HG03457 (cell line): ENCODE results near the gene AP3D1.
"Not testable (repeated sequence)": the region's sequence is repeated elsewhere in the genome, so short reads cannot be mapped to it uniquely, and the experiment has no call there.

ENCODE experiments used
- ATAC-seq: cut with Tn5 transposase; IDR thresholded peaks from one replicate; pipeline ENCODE4 v1.9.1; 2021; ENCODE audit warnings: moderate number of reproducible peaks; ENCODE audit not compliant: unreplicated experiment

Gene AP3D1

DNA sequence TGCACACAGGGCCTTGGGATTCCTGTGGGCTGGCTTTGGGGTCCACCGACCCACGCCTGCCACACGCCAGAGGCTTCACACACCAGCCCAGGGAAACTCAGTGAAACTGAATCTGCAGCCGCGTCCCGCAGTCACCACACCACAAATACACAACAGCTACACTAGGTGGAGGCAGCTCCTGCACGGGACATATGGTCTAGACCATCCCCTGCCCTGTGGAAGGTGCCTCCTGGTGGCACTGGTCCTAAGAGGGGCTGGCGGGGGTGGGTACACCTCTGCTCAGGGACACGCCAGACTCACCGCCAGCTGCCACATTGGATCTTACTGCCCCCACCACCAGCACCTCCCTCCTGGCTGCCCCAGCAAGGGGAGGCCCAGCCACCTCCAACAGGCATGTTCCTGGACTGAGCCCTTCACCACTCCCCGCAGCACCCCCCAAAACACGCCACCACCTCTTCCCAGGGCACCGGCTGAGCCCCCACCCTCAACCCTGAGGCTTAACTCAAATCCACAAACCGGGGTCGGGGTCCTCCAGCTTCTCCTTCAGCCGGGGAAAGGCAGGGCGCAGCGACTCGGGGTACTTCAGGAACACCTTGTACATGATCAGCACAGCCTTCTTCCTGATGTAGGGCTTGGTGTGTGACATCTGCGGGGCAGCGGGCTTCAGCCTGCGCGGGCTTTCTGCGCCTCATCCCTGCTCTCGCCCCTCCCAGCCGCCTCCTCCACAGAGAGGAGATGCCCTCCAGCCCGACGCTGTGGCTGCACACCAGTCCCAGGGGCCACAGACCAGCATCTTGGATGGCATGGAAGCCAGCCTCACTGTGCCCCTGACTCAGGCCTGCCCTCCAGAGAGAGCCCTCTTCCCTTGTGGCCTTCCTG, 21.2 kb downstream of the AP3D1 start:
- no peak for ATAC-seq

DNA sequence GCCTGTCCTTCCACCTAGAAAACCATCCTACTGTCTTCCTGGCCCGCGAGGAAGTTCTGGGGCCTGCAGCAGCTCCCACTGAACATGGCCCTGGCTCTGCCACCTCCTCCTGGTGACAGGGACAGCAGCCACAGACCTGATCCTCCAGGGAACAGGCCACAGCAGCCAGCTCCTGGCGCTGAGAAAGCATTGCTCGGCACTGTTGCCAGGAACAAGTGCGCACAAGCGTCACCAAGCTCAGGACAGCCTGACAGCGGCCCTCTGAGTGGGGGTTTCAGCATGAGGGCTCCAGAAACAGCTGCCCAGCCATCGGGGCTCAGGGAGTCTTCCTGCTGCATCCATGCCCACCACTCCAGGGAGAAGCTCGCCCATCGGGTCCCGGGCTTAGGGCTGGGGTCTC, 21.9 kb downstream of the AP3D1 start:
- ATAC-seq, result no peak

DNA sequence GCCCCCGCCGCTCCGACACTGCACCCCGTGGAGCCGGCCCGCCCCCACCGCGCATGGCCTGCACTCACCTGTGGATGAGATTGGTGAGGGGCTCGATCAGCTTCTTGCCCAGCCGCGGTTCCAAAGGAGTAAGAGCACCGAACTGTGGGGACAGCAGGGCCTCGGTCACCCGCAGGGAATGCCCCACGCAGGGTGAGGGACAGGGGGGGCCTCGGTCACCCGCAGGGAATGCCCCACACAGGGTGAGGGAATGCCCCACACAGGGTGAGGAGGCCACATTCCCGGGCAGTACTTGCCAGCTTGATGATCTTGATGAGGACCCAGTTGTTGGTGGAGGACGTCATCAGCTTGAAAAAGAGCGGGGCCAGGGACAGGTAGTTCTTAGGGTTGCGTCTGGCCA, 22.3 kb downstream of the AP3D1 start:
- ATAC-seq, result no peak

GRCh38 chr19:2128252-2128651, 23.1 kb downstream of the AP3D1 start:
- not testable (repeated sequence) for ATAC-seq

- ATAC-seq, result no peak
These were observed 23.6 kb downstream of the AP3D1 start for GRCh38 chr19:2127758-2128157.

GRCh38 chr19:2126879-2127518, 24.4 kb downstream of the AP3D1 start:
- no peak for ATAC-seq

GRCh38 chr19:2123682-2124387, 27.5 kb downstream of the AP3D1 start:
- ATAC-seq, result no peak

DNA sequence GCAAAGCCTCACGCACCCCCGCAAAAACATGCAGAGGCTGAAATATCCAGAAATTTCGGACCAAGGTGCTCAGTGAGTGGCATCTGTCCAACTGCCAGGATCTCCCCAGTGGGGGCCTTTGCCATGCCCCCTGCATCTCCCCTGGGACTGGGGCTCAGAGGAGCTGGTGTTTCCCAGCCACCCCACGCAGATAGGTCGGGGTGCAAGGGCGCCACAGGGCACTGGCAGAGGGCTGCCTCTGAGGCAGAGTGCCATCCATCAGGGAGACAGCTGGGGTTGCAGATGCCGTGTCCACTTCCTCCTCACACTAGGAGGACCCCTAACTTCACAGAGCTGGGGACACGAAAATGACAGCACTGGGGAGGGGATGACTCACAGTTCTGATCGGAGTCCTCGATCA, 28.4 kb downstream of the AP3D1 start:
- ATAC-seq, result no peak

- no peak for ATAC-seq
These were observed 29.1 kb downstream of the AP3D1 start for GRCh38 chr19:2122251-2122650.

DNA sequence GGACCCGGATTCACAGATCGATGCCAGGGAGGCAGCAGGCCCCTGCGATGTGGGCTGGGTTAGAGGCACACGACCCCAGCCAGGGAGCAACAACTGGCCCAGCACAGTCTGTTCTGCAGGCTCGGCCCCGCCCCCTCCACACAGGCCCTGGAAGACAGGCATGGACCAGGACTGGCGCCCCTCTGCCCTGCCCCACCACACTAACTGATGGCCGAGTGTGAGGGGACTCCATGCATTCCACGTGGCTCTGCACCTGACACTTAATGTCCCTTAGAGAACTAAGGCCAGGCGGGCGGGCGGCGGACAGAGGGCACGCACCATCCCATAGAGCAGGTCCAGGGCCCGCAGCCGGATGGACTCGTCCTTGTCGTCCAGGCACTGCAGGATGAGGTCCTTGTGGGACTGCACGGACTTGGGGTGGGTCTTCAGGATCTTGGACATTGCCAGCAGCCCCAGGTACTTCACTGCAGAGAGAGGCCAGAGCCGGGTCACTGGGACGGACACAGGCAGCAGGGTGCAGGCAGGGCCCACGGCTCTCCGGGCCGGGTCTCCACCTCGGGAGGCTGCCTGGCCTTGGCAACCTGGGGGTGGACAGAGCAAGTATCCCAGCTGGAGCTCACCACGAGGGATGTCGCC, 29.8 kb downstream of the AP3D1 start:
- ATAC-seq, result no peak

- ATAC-seq, result no peak
These were observed 30.5 kb downstream of the AP3D1 start for GRCh38 chr19:2120821-2121220.

- ATAC-seq, result no peak
These were observed 31.2 kb downstream of the AP3D1 start for GRCh38 chr19:2119921-2120785.

GRCh38 chr19:2118438-2118837, 32.9 kb downstream of the AP3D1 start:
- ATAC-seq, result no peak

DNA sequence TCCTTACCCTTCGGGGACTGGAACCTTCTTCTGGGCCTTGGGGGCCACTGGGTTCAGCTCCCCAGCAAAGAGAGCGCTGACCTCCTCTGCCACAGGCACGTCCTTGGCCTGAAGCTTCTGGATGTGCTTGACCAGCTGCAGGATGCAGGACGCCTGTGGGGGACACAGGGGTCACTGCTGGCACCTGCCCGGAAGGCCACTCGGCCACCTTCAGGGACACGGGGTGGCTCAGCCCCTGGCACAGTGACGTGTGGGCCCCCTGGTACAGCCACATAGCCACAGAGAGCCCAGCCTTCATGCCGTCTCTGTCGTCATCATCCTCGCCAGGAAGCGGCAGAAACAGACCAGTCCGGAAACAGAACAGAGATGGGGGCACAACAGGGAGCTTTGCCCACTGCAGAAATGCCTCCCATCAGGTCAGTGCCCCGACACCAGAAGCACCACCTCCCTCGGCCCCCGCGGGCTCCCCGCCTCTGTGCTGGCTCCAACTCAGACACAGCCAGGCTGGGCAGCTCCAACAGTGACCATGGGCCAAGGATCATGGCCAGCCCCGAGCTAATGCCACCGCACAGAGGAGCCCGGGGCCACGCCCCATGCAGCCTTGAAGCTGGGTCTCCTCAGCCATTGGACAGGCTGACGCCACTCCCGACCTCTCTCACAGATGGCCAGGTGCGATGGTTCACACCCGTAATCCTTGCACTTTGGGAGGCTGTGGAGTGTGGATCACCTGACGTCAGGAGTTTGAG, 34.0 kb downstream of the AP3D1 start:
- ATAC-seq, result no peak

DNA sequence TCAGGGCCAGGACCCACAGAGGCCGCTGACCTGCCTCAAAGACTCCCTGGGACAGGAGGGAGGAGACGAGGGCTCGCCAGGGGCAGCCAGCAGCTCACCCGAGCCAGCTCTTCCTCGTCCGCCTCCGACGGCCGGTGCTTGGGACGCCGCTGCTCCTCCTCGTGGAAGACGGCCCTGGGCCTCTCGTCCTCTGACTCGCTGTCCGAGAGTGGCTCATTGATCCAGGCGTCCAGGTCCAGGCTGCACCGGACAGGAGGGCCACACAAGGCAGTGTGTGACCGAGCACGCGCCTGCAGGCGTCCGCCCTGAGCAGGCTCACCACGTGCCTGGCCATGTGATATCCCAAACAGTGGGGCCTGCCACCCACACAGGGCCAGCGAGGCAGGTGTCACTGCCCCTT, 34.9 kb downstream of the AP3D1 start:
- no peak for ATAC-seq

DNA sequence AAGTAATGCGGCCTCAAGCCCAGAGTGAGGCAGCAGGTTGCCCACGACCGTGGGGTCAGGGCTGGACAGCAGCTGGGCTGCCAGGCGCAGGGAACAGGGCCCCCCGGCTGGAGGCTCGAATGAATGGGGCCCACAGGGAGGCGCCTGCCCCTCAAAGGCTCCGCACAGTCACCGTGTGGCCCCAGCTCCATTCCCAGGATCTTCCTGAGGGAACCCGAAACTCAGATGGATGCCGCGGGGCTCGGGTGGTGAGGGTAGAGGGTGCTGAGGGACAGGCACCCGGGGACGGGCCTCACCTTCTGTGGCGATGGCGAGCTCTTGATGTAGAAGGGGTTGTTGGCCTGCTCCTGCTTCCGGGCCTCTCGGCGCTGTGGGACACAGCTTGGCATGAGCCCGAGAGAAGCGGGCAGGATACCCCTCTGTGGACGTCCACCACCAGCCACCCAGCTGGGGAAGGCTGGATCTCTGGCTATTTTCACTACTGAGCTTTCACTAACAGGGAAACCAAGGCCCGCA, 35.4 kb downstream of the AP3D1 start:
- no peak for ATAC-seq

DNA sequence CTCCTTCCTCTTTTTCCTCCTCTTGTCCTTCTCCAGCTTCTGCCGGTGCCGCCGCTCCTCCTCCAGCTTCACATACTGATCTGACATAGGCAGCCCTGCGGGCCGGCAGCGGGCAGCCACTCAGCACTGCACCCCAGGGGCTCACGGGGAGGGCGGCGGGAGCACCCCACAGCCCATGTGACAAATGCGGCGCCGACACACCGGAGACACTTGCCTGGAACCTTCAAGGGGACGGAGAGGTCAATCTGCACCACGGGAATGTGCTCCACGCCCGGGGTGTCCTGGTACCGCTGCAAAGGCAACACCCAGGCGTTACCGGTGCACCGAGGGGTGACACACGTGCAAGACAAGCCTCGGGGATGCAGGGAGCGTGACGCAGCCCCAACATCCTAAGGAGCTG, 36.0 kb downstream of the AP3D1 start:
- ATAC-seq, result no peak

GRCh38 chr19:2114821-2115220, 36.5 kb downstream of the AP3D1 start:
- ATAC-seq, result no peak

DNA sequence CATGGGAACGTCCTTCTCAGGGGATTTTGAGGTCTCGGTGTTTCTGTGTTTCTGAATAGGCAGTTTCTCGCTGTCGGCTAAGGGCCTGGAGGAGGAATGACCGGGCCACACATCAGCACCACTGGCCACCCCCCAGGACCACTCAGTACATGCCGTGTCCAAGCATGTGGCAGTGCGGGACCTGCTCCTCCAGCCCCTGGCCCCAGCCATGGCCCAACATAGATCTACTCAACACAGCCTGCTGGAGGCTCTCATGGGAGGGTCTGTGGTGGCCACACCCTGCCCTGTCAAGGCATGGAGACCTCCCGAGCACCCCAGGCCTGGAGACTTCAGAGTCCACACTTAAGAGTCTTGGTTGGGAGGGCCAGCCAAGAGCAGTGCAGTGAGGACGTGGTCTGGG, 37.1 kb downstream of the AP3D1 start:
- no peak for ATAC-seq
